Motor neuron (in vitro differentiated cells): ENCODE measurements around the gene CCDC40. TPM values are rescaled to one million over a fixed set of nuclear protein-coding genes. Genes with fewer than 3 reads are reported as not detected.

Experiments used
- ATAC-seq, 8 experiments: fragments of 200-7000 bp; cut with Tn5 transposase; replicated peaks in 6 of 8; 2 replicates each; pipeline ENCODE4 v1.8.0; 2021; ENCODE audit warnings: mild to moderate bottlenecking in 8 of 8, moderate library complexity in 8 of 8
- H3K27ac ChIP-seq, 2 donors: fragments of 250-450 bp; sonication (Bioruptor Pico); 2 replicates each; pipeline ENCODE4 v1.9.0; 2021; ENCODE audit warnings: antibody characterized with exemption in 2 of 2, mild to moderate bottlenecking in 2 of 2, moderate library complexity in 1 of 2
- H3K4me1 ChIP-seq, 2 donors: fragments of 250-450 bp; sonication (Bioruptor Pico); replicated peaks in 1 of 2; 2 replicates each; pipeline ENCODE4 v1.6.1; 2021; ENCODE audit warnings: antibody characterized with exemption in 2 of 2, mild to moderate bottlenecking in 2 of 2, moderate library complexity in 1 of 2
- H3K4me3 ChIP-seq, 5 donors: fragments of 250-450 bp; sonication (Bioruptor Pico); 2 replicates each; pipeline ENCODE4 v1.9.0; 2021; ENCODE audit warnings: antibody characterized with exemption in 5 of 5, mild to moderate bottlenecking in 5 of 5, moderate library complexity in 4 of 5
- WGBS, 10 experiments: fragments of 450-650 bp; shearing (Covaris generic); methylation state at CpG; one replicate each; pipeline ENCODE4 v1.0.0; 2022; 5-methylcytosine and 5-hydroxymethylcytosine counted together
- in situ Hi-C, 9 experiments: fragments of 400-800 bp; cut with MboI; loops; one replicate each; pipeline ENCODE4 v1.15.0; 2021; ENCODE audit warnings: low sequenced_read_pairs in 9 of 9, low pct_unique_long_range_greater_than_20kb in 2 of 9; ENCODE audit not compliant: unreplicated experiment in 9 of 9
- total RNA-seq, 8 experiments: library from RNA; unstranded; fragments of 300-600 nt; gene quantifications; 2 replicates each; pipeline versions ENCODE4 v1.2.3 to v1.2.4, GENCODE V29; 2022

Gene CCDC40
- total RNA-seq, 8 experiments from 2014 or later = 2.3 to 23.0 (median 8.2) TPM

GRCh38 chr17:80012765-80013741 lies 23.4 kb upstream of the CCDC40 start:
- H3K4me3 ChIP-seq = no peak overlapping the region
- peak in 6 of 8 experiments; percentile 48 to 87 (median 76) for ATAC-seq
- WGBS, 10 experiments = 20 to 95% (median 49%) methylated on average over 1 to 12 of the region's 33 CpGs; no CpG with 5 or more reads in 3 of the 10 experiments
- peak overlapping the region in 1 of 2 donors; percentile 80 for H3K27ac ChIP-seq
- peaks cover 13 to 15% of the 10 kb centered on the region in 2 donors for H3K4me1 ChIP-seq
- in situ Hi-C loops = no loop called here

GRCh38 chr17:80017226-80018010 lies 19.0 kb upstream of the CCDC40 start:
- Histone ChIP-seq H3K27ac (no peak overlapping the region), H3K4me3 (no peak overlapping the region), H3K4me1 (peaks cover 12 to 13% of the 10 kb centered on the region in 2 donors)
- in situ Hi-C loops = no loop called here
- no peak for ATAC-seq
- WGBS, 10 experiments = 81 to 100% (median 98%) methylated on average over 1 to 17 of the region's 18 CpGs; no CpG with 5 or more reads in 1 of the 10 experiments

GRCh38 chr17:80018917-80019651 lies 17.4 kb upstream of the CCDC40 start:
- ATAC-seq = no peak
- Histone ChIP-seq H3K27ac (no peak overlapping the region), H3K4me3 (no peak overlapping the region), H3K4me1 (peaks cover 0 to 16% of the 10 kb centered on the region in 2 donors)
- in situ Hi-C loops = no loop called here
- 36 to 100% (median 91%) methylated on average over 1 to 10 of the region's 21 CpGs; no CpG with 5 or more reads in 4 of the 10 experiments for WGBS, 10 experiments

- Histone ChIP-seq H3K27ac (no peak overlapping the region), H3K4me3 (no peak overlapping the region), H3K4me1 (peaks cover 0 to 21% of the 10 kb centered on the region in 2 donors)
- in situ Hi-C loops = no loop called here
- 82 to 100% (median 100%) methylated on average over 1 of the region's 2 CpGs; no CpG with 5 or more reads in 2 of the 10 experiments for WGBS, 10 experiments
- ATAC-seq = no peak
Measured at GRCh38 chr17:80021600-80021999, 14.8 kb upstream of the CCDC40 start.

GRCh38 chr17:80023481-80024205 lies 12.8 kb upstream of the CCDC40 start:
- in situ Hi-C loops = no loop called here

GRCh38 chr17:80024206-80024972 lies 12.1 kb upstream of the CCDC40 start:
- no peak overlapping the region for H3K27ac ChIP-seq
- H3K4me1 ChIP-seq = peaks cover 0 to 21% of the 10 kb centered on the region in 2 donors
- peak in 2 of 8 experiments; percentile 1 to 2 for ATAC-seq
- in situ Hi-C loops = no loop called here
- H3K4me3 ChIP-seq = no peak overlapping the region
- 0 to 75% (median 31%) methylated on average over 1 to 6 of the region's 10 CpGs; no CpG with 5 or more reads in 4 of the 10 experiments for WGBS, 10 experiments

More at GRCh38 chr17:80023481-80024205, 12.8 kb upstream of the CCDC40 start:
- WGBS, 10 experiments = 11 to 100% (median 62%) methylated on average over 1 to 12 of the region's 43 CpGs; no CpG with 5 or more reads in 6 of the 10 experiments
- peaks cover 0 to 21% of the 10 kb centered on the region in 2 donors for H3K4me1 ChIP-seq
- peak overlapping the region in 1 of 2 donors; percentile 59 for H3K27ac ChIP-seq
- no peak overlapping the region for H3K4me3 ChIP-seq
- ATAC-seq = peak in 7 of 8 experiments; percentile 24 to 53 (median 43)

- Histone ChIP-seq H3K27ac (peak overlapping the region in 1 of 2 donors; percentile 55), H3K4me1 (peaks cover 0 to 21% of the 10 kb centered on the region in 2 donors), H3K4me3 (no peak overlapping the region)
- peak in 6 of 8 experiments; percentile 37 to 81 (median 74) for ATAC-seq
- WGBS, 10 experiments = 63% methylated on average over 7 of the region's 11 CpGs; no CpG with 5 or more reads in 9 of the 10 experiments
- in situ Hi-C loops = no loop called here
Measured at GRCh38 chr17:80025140-80025539, 11.3 kb upstream of the CCDC40 start.

- H3K4me3 ChIP-seq = no peak overlapping the region
- no peak overlapping the region for H3K27ac ChIP-seq
- H3K4me1 ChIP-seq = peaks cover 0 to 21% of the 10 kb centered on the region in 2 donors
- in situ Hi-C loops = no loop called here
- no peak for ATAC-seq
- 80 to 100% (median 99%) methylated on average over 1 to 6 of the region's 10 CpGs; no CpG with 5 or more reads in 4 of the 10 experiments for WGBS, 10 experiments
Measured at GRCh38 chr17:80025796-80026195, 10.6 kb upstream of the CCDC40 start.

- ATAC-seq = no peak
- in situ Hi-C loops = no loop called here
- H3K27ac ChIP-seq = no peak overlapping the region
- H3K4me3 ChIP-seq = no peak overlapping the region
- H3K4me1 ChIP-seq = peaks cover 0 to 21% of the 10 kb centered on the region in 2 donors
- 64 to 100% (median 80%) methylated on average over 1 to 3 of the region's 10 CpGs; no CpG with 5 or more reads in 5 of the 10 experiments for WGBS, 10 experiments
Measured at GRCh38 chr17:80026359-80027042, 9.9 kb upstream of the CCDC40 start.

- peaks cover 3 to 24% of the 10 kb centered on the region in 2 donors for H3K4me1 ChIP-seq
- in situ Hi-C loops = no loop called here
- H3K27ac ChIP-seq = no peak overlapping the region
- no peak for ATAC-seq
- no peak overlapping the region for H3K4me3 ChIP-seq
- WGBS, 10 experiments = 85 to 100% (median 95%) methylated on average over 2 to 7 of the region's 8 CpGs; no CpG with 5 or more reads in 5 of the 10 experiments
Measured at GRCh38 chr17:80027043-80027435, 9.4 kb upstream of the CCDC40 start.

GRCh38 chr17:80028030-80028429 lies 8.4 kb upstream of the CCDC40 start:
- Histone ChIP-seq H3K4me1 (peaks cover 12 to 28% of the 10 kb centered on the region in 2 donors), H3K27ac (no peak overlapping the region), H3K4me3 (no peak overlapping the region)
- 70 to 100% (median 93%) methylated on average over 2 to 9 of the region's 10 CpGs for WGBS, 10 experiments
- in situ Hi-C loops = no loop called here
- peak in 1 of 8 experiments; percentile 3 for ATAC-seq
